Measurements from ENCODE around the gene PRSS38.

- TF ChIP-seq CTCF (IDR thresholded peaks at IDR 0.05): no peak
- TF ChIP-seq POLR2A (IDR thresholded peaks at IDR 0.05): no peak
- TF ChIP-seq POLR2AphosphoS5 (IDR thresholded peaks at IDR 0.05): no peak
- TF ChIP-seq EP300 (IDR thresholded peaks at IDR 0.05): no peak
Observed at GRCh38 chr1:227894831-227895451, 79.5 kb downstream of the PRSS38 start.

Data from gastroesophageal sphincter (tissue), 3 donors.